Glutamatergic neuron (in vitro differentiated cells): ENCODE results near the gene ZCCHC8. TPM values are rescaled to one million over a fixed set of nuclear protein-coding genes. Genes with fewer than 3 reads are reported as not detected.

Source experiments
- DNase-seq: peaks from one replicate; pipeline ENCODE4 v3.0.0; 2022
- H3K27ac Mint-ChIP-seq: one replicate; pipeline ENCODE4 v1.8.0; 2020; ENCODE audit warnings: mild to moderate bottlenecking, mixed read lengths, inconsistent platforms; ENCODE audit not compliant: unreplicated experiment
- H3K27me3 Mint-ChIP-seq: one replicate; pipeline ENCODE4 v1.8.0; 2020; ENCODE audit warnings: mild to moderate bottlenecking, moderate library complexity, mixed read lengths, inconsistent platforms; ENCODE audit not compliant: unreplicated experiment
- H3K36me3 Mint-ChIP-seq: one replicate; pipeline ENCODE4 v1.8.0; 2020; ENCODE audit warnings: mild to moderate bottlenecking, mixed read lengths, inconsistent platforms; ENCODE audit not compliant: unreplicated experiment
- H3K4me1 Mint-ChIP-seq: one replicate; pipeline ENCODE4 v1.8.0; 2020; ENCODE audit warnings: mild to moderate bottlenecking, low read depth, mixed read lengths, inconsistent platforms; ENCODE audit not compliant: unreplicated experiment
- H3K4me3 Mint-ChIP-seq: one replicate; pipeline ENCODE4 v1.8.0; 2020; ENCODE audit warnings: mild to moderate bottlenecking, mixed read lengths, inconsistent platforms; ENCODE audit not compliant: unreplicated experiment
- H3K9me3 Mint-ChIP-seq: one replicate; pipeline ENCODE4 v1.8.0; 2020; ENCODE audit warnings: mild to moderate bottlenecking, moderate library complexity, mixed read lengths, inconsistent platforms; ENCODE audit not compliant: unreplicated experiment
- total RNA-seq: library from RNA; stranded (reverse); fragmentation: NEBNext Ultra II Directional; extraction: Animal tissue kit (Norgen Biotek cat#: 25700); gene quantifications from one replicate; pipeline ENCODE4 v1.2.1, GENCODE V29; 2021; ENCODE audit not compliant: unreplicated experiment
- TF ChIP-seq, protein P1 (sequence below): fragments of 200-600 bp; sonication (generic); IDR thresholded peaks from one replicate; pipeline ENCODE4 v1.5.0; 2021; ENCODE audit not compliant: partially characterized antibody, unreplicated experiment

ZCCHC8 gene
- total RNA-seq, 1 donor from 2014 or later, result 29.3 TPM

DNA sequence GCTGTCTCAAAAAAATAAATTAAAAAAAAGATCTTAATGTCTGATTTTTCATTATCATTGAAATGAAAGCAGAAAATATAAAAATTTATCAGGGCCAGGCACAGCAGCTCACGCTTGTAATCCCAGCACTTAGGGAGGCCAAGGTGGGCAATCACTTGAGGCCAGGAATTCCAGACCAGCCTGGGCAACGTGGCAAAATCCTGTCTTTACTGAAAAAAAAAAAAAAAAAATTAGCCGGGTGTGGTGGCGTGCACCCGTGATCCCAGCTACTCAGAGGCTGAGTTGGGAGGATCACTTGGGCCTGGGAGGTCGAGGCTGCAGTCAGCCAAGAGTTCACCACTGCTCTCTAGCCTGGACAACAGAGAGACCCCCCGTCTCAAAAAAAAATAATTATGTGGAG is 40.7 kb downstream of the ZCCHC8 start:
- no peaks in the 10 kb centered on the region for H3K36me3 Mint-ChIP-seq
- H3K9me3 Mint-ChIP-seq, result peaks cover 1% of the 10 kb centered on the region
- no peak overlapping the region for H3K27ac Mint-ChIP-seq
- H3K27me3 Mint-ChIP-seq, result no peaks in the 10 kb centered on the region
- DNase-seq, result no peak
- H3K4me1 Mint-ChIP-seq, result no peaks in the 10 kb centered on the region
- no peak overlapping the region for H3K4me3 Mint-ChIP-seq
- TF ChIP-seq, protein P1, sequence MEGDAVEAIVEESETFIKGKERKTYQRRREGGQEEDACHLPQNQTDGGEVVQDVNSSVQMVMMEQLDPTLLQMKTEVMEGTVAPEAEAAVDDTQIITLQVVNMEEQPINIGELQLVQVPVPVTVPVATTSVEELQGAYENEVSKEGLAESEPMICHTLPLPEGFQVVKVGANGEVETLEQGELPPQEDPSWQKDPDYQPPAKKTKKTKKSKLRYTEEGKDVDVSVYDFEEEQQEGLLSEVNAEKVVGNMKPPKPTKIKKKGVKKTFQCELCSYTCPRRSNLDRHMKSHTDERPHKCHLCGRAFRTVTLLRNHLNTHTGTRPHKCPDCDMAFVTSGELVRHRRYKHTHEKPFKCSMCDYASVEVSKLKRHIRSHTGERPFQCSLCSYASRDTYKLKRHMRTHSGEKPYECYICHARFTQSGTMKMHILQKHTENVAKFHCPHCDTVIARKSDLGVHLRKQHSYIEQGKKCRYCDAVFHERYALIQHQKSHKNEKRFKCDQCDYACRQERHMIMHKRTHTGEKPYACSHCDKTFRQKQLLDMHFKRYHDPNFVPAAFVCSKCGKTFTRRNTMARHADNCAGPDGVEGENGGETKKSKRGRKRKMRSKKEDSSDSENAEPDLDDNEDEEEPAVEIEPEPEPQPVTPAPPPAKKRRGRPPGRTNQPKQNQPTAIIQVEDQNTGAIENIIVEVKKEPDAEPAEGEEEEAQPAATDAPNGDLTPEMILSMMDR, result no peak

DNA sequence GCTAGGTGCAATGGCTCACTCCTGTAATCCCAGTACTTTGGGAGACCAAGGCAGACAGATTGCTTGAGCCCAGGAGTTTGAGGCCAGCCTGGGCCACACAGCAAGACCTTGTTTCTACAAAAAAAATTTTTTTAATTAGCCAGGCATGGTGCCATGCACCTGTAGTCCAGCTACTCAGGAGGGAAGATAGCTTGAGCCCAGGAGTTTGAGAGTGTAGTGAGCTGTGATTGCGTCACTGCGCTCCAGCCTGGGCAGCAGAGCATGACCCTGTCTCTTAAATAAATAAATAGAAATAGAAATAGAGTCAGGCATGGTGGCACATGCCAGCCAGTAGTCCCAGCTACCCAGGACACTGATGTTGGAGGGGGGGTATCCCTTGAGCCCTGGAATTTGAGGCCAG is 41.5 kb downstream of the ZCCHC8 start:
- Mint-ChIP-seq H3K9me3 (peaks cover 3% of the 10 kb centered on the region), H3K36me3 (no peaks in the 10 kb centered on the region), H3K4me1 (no peaks in the 10 kb centered on the region), H3K27ac (no peak overlapping the region), H3K4me3 (no peak overlapping the region), H3K27me3 (no peaks in the 10 kb centered on the region)
- no peak for DNase-seq
- TF ChIP-seq, protein P1, result no peak

DNA sequence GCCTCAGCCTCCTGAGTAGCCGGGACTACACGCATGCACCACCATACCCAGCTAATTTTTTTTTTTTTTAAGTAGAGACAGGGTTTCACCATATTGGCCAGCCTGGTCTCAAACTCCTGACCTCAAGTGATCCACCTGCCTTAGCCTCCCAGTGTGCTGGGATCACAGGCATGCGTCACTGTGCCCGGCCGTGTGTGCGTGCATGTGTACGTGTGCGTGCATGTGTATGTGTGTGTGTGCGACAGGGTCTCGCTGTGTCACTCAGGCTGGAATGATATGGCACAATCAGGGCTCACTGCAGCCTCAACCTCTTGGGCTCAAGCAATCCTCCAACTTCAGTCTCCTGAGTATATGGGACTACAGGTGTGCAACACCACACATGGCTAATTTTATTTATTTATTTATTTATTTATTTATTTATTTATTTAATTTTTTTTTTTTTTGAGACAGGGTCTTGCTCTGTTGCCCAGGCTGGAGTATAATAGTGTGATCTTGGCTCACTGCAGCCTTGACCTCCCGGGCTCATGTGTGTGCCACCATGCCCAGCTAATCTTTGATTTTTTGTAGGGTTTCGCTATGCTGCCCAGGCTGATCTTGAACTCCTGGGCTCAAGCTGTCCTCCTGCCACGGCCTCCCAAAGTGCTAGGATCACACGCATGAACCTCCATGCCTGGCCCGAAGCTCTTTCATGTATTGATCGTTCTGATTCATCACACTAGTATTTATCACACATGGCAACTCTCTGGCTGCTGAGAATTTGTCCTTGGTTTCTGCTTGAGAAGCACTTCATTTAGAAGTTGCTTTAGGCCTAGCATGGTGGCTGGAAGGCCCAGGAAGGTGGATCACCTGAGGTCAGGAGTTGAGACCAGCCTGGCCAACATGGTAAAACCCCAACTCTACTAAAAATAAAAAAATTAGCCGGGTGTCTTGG is 42.4 kb downstream of the ZCCHC8 start:
- Mint-ChIP-seq H3K4me3 (no peak overlapping the region), H3K27ac (no peak overlapping the region), H3K4me1 (no peaks in the 10 kb centered on the region), H3K9me3 (peaks cover 5% of the 10 kb centered on the region), H3K36me3 (no peaks in the 10 kb centered on the region), H3K27me3 (no peaks in the 10 kb centered on the region)
- no peak for DNase-seq
- TF ChIP-seq, protein P1, result no peak

DNA sequence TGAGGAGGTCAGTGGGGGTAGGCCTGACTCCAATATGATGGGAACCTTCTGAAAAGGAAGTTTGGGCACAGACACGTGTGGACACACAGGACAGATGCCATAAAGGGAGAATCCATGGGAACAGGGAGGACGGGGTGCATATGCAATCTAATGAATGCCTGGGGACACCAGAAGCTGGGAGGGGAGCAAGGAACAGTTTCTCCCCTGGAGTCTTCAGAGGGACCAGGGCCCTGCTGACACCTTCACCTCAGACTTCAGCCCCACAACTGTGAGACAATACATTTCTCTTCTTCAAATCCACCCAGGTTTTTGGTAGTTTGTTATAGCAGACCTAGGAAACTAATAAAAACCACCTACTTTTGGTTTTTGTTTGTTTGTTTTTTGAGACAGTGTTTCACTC is 43.1 kb downstream of the ZCCHC8 start:
- Mint-ChIP-seq H3K9me3 (peaks cover 5% of the 10 kb centered on the region), H3K27me3 (no peaks in the 10 kb centered on the region), H3K27ac (no peak overlapping the region), H3K4me3 (no peak overlapping the region), H3K4me1 (no peaks in the 10 kb centered on the region), H3K36me3 (no peaks in the 10 kb centered on the region)
- TF ChIP-seq, protein P1, result no peak
- no peak for DNase-seq

DNA sequence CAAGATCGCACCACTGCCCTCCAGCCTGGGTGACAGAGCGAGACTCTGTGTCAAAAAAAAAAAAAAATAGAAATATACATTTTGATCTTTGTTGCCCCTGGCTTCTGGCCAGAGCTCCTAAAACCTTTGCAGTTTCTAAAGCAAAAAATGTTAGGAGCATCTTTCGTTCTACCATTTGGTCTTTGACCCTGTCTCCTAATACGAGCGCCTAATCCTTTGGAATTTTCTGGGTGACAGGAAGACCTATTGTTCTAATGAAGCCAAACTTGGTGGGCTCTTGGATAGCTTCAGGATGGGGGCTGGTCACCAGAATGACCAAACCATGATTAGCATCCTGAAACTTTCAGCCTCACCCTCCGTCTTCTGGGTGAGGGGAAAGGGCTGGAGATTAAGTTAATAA is 46.0 kb downstream of the ZCCHC8 start:
- peaks cover 5% of the 10 kb centered on the region for H3K9me3 Mint-ChIP-seq
- no peaks in the 10 kb centered on the region for H3K4me1 Mint-ChIP-seq
- no peaks in the 10 kb centered on the region for H3K36me3 Mint-ChIP-seq
- no peak overlapping the region for H3K4me3 Mint-ChIP-seq
- TF ChIP-seq, protein P1, result no peak
- DNase-seq, result no peak
- H3K27ac Mint-ChIP-seq, result no peak overlapping the region
- no peaks in the 10 kb centered on the region for H3K27me3 Mint-ChIP-seq
